ENCODE measurements around the gene LY9. TPM values are rescaled to one million over a fixed set of nuclear protein-coding genes. Genes with fewer than 3 reads are reported as not detected.

The LY9 gene
- total and polyA plus RNA-seq, 2 experiments from 2014 or later = not detected

GRCh38 chr1:160797271-160797709 is 1.3 kb downstream of the LY9 start:
- Histone ChIP-seq H2AFZ (no peak overlapping the region), H4K20me1 (replicated peaks; ENCODE audit: insufficient read depth) (no peaks in the 10 kb centered on the region), H3K4me1 (ENCODE audit: insufficient read depth) (no peaks in the 10 kb centered on the region), H3K79me2 (replicated peaks; ENCODE audit: insufficient read depth) (no peaks in the 10 kb centered on the region), H3K4me2 (no peak overlapping the region), H3F3A (replicated peaks; ENCODE audit: low read depth) (no peaks in the 10 kb centered on the region), H3K36me3 (ENCODE audit: insufficient read depth) (no peaks in the 10 kb centered on the region), H3K27me3 (ENCODE audit: insufficient read depth) (no peaks in the 10 kb centered on the region), H3K27ac (ENCODE audit: low read depth) (no peak overlapping the region), H3K9me2 (ENCODE audit: insufficient read depth) (no peaks in the 10 kb centered on the region), H3K4me3 (no peak overlapping the region)
- H3K4me1 Mint-ChIP-seq = no peaks in the 10 kb centered on the region
- H3K36me3 Mint-ChIP-seq (ENCODE audit: low read depth) = no peaks in the 10 kb centered on the region
- peaks cover 3% of the 10 kb centered on the region for H3K27me3 Mint-ChIP-seq (ENCODE audit: insufficient read depth, low read depth, poor library complexity)
- ATAC-seq (no peak), DNase-seq (ENCODE audit: low spot score) (no peak)
- H3K27ac Mint-ChIP-seq = no peak overlapping the region
- no peaks in the 10 kb centered on the region; the same call in 2 of the 3 replicates for H3K9me3 Mint-ChIP-seq
- no peak for TF ChIP-seq EZH2phosphoT487 (IDR thresholded peaks at IDR 0.05; ENCODE audit: unreplicated experiment)
- no peak for TF ChIP-seq CTCF (conservative IDR thresholded peaks at IDR 0.05; ENCODE audit: low read depth in 2 of 2)
- no peak for TF ChIP-seq ETS1 (IDR thresholded peaks at IDR 0.05)
- no peak for TF ChIP-seq ZNF331 (CRISPR knock-in tag; IDR thresholded peaks at IDR 0.05; ENCODE audit: low read depth)
- TF ChIP-seq POLR2AphosphoS5 (IDR thresholded peaks at IDR 0.05; ENCODE audit: low read depth) = no peak
- no peak for TF ChIP-seq EZH2 (IDR thresholded peaks at IDR 0.05; ENCODE audit: low read depth, unreplicated experiment)
- TF ChIP-seq STAT1 (IDR thresholded peaks at IDR 0.05; ENCODE audit: unreplicated experiment) = no peak
- TF ChIP-seq ZNF462 (CRISPR knock-in tag; IDR thresholded peaks at IDR 0.05) = no peak
- no peak for TF ChIP-seq JUNB (IDR thresholded peaks at IDR 0.05; ENCODE audit: unreplicated experiment)
- TF ChIP-seq ZNF114 (CRISPR knock-in tag; IDR thresholded peaks at IDR 0.05) = no peak
- H3K4me3 Mint-ChIP-seq = no peak overlapping the region

Data from GM23338 (cell line).